Measurements from ENCODE around the gene HSPBP1. TPM values are rescaled to one million over a fixed set of nuclear protein-coding genes. Genes with fewer than 3 reads are reported as not detected.

Gene HSPBP1
- total and polyA plus RNA-seq, 4 donors: 9.4 to 31.6 (median 13.5) TPM

GRCh38 chr19:55244004-55244680, 35.8 kb downstream of the HSPBP1 start:
- H3K4me1 ChIP-seq (ENCODE audit: control insufficient read depth in 4 of 4, insufficient read depth in 4 of 4, low read length in 3 of 4): no peaks in the 10 kb centered on the region
- H3K27me3 ChIP-seq (ENCODE audit: control insufficient read depth in 4 of 4, insufficient read depth in 4 of 4, low read length in 3 of 4): no peaks in the 10 kb centered on the region
- no peaks in the 10 kb centered on the region for H3K9me3 ChIP-seq (ENCODE audit: control insufficient read depth in 4 of 4, low read length in 3 of 4)
- H3K4me3 ChIP-seq (ENCODE audit: low read depth in 1 of 3, low read length in 3 of 3): no peak overlapping the region
- no peak for TF ChIP-seq JUND (IDR thresholded peaks at IDR 0.05)
- no peak for TF ChIP-seq TAF1 (conservative IDR thresholded peaks at IDR 0.05)
- no peak for TF ChIP-seq RXRA (IDR thresholded peaks at IDR 0.05)
- no peak for TF ChIP-seq MAX (IDR thresholded peaks at IDR 0.05)
- no peak for TF ChIP-seq YY1 (IDR thresholded peaks at IDR 0.05)
- TF ChIP-seq ATF3 (IDR thresholded peaks at IDR 0.05): no peak
- TF ChIP-seq RAD21 (IDR thresholded peaks at IDR 0.05): no peak
- TF ChIP-seq ZBTB33 (IDR thresholded peaks at IDR 0.05): no peak
- TF ChIP-seq HNF4G (IDR thresholded peaks at IDR 0.05): no peak
- TF ChIP-seq GABPA (IDR thresholded peaks at IDR 0.05 in 1 of 2, conservative IDR thresholded peaks at IDR 0.05 in 1 of 2): no peak
- TF ChIP-seq FOXA1 (IDR thresholded peaks at IDR 0.05): no peak
- no peak for TF ChIP-seq SP1 (IDR thresholded peaks at IDR 0.05)
- no peak overlapping the region for H3K27ac ChIP-seq (ENCODE audit: low read depth in 1 of 2, low read length in 2 of 2)
- WGBS: 93% methylated on average over 12 of the region's 12 CpGs
- H3K36me3 ChIP-seq (ENCODE audit: control insufficient read depth in 4 of 4, insufficient read depth in 3 of 4, low read depth in 1 of 4, low read length in 3 of 4): peaks cover 32 to 71% (median 38%) of the 10 kb centered on the region in 4 donors
- no peak for DNase-seq (ENCODE audit: low spot score)
- H3K9ac ChIP-seq (ENCODE audit: low read depth in 1 of 2, low read length in 2 of 2): no peak overlapping the region

- WGBS: 91% methylated on average over 7 of the region's 7 CpGs
- H3K27ac ChIP-seq (ENCODE audit: low read depth in 1 of 2, low read length in 2 of 2): no peak overlapping the region
- peaks cover 41 to 87% (median 48%) of the 10 kb centered on the region in 4 donors for H3K36me3 ChIP-seq (ENCODE audit: control insufficient read depth in 4 of 4, insufficient read depth in 3 of 4, low read depth in 1 of 4, low read length in 3 of 4)
- TF ChIP-seq GABPA (IDR thresholded peaks at IDR 0.05 in 1 of 2, conservative IDR thresholded peaks at IDR 0.05 in 1 of 2) (no peak), EGR1 (IDR thresholded peaks at IDR 0.05; ENCODE audit: low read depth in 2 of 2) (no peak), ZBTB33 (IDR thresholded peaks at IDR 0.05) (no peak), HNF4G (IDR thresholded peaks at IDR 0.05) (no peak), YY1 (IDR thresholded peaks at IDR 0.05) (no peak), HNF4A (conservative IDR thresholded peaks at IDR 0.05) (no peak), FOXA1 (IDR thresholded peaks at IDR 0.05) (no peak), RAD21 (IDR thresholded peaks at IDR 0.05) (no peak), ATF3 (IDR thresholded peaks at IDR 0.05) (no peak), MAX (IDR thresholded peaks at IDR 0.05) (no peak), RXRA (IDR thresholded peaks at IDR 0.05) (no peak), TAF1 (conservative IDR thresholded peaks at IDR 0.05) (no peak), NR2F2 (IDR thresholded peaks at IDR 0.05) (no peak), REST (IDR thresholded peaks at IDR 0.05) (no peak), FOXA2 (IDR thresholded peaks at IDR 0.05) (no peak), CTCF (IDR thresholded peaks at IDR 0.05; ENCODE audit: low read depth, low read length, missing input control) (no peak)
- no peak for DNase-seq (ENCODE audit: low spot score)
- H3K9ac ChIP-seq (ENCODE audit: low read depth in 1 of 2, low read length in 2 of 2): no peak overlapping the region
- no peaks in the 10 kb centered on the region for H3K27me3 ChIP-seq (ENCODE audit: control insufficient read depth in 4 of 4, insufficient read depth in 4 of 4, low read length in 3 of 4)
- H3K4me3 ChIP-seq (ENCODE audit: low read depth in 1 of 3, low read length in 3 of 3): no peak overlapping the region
- H3K4me1 ChIP-seq (ENCODE audit: control insufficient read depth in 4 of 4, insufficient read depth in 4 of 4, low read length in 3 of 4): no peaks in the 10 kb centered on the region
- H3K9me3 ChIP-seq (ENCODE audit: control insufficient read depth in 4 of 4, low read length in 3 of 4): no peaks in the 10 kb centered on the region
Observed at GRCh38 chr19:55242517-55242916, 37.4 kb downstream of the HSPBP1 start.
